Activated effector memory CD4-positive, alpha-beta T cell treated with Interleukin-2 at 50 U/mL for 16 hours (primary cell): ENCODE results near the gene CYP1A2.
"Not testable (repeated sequence)": the region's sequence is repeated elsewhere in the genome, so short reads cannot be mapped to it uniquely, and the experiment has no call there.

ENCODE experiments used
- DNase-seq: peaks from one replicate; pipeline ENCODE4 v3.0.0-alpha.2; 2020

CYP1A2 gene

DNA sequence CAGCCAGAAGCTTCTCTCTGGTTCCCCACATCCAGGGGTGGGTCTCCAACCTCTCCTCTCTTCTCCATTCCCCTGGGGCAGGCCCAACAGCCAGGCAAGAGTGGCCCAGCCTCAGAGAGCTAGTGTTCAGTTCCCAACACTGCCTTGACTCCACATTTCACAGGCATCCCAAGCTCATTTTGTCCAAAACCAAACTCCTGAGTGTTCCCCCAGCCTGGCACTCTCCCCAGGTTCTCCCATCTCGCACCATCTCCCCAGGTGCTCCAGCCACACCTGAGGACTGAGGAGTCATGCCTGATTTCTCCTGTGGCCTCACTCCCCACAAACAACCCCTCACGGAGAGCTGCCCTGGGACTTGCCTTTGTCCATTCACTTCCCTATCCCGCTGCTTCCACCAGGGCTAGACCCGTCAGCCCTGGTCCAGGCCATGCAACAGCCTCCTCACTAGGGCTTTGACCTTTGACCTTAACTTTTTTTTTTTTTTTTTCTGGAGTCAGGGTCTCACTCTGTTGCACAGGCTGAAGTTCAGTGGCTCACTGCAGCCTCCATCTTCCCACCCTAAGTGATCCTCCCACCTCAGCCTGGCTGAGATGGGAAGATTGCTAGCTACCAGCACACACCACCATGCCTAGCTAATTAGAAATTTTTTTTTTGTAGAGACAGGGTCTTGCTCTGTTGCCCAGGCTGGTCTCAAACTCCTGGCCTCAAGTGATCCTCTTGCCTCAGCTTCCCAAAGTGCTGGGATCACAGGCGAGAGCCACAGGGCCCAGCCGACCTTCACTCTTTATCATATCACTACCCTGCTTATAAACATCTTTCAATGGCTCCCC is 29.3 kb downstream of the CYP1A2 start:
- DNase-seq, result no peak

GRCh38 chr15:74778599-74778970 is 29.9 kb downstream of the CYP1A2 start:
- DNase-seq, result no peak

DNA sequence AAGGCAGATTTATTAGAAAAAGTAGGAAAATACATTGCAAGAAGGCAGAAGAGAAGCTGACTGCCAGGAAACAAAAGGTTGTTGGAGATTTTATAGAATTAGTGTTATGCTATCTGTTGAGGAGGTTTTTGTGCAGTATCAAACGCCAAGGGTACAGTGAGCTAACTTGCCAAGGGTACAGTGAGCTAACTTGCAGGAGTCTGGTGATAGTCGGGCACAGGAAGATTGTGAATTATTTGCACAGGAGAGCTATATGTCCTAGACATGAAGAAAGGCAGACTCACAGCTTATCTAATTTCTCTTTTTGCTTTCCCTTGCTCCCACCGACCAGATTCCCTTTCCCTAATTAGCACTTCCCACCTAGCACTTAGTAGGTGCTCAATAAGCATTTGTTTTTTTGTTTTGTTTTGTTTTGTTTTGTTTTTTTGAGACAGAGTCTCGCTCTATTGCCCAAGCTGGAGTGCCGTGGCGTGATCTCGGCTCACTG is 30.6 kb downstream of the CYP1A2 start:
- no peak for DNase-seq

DNA sequence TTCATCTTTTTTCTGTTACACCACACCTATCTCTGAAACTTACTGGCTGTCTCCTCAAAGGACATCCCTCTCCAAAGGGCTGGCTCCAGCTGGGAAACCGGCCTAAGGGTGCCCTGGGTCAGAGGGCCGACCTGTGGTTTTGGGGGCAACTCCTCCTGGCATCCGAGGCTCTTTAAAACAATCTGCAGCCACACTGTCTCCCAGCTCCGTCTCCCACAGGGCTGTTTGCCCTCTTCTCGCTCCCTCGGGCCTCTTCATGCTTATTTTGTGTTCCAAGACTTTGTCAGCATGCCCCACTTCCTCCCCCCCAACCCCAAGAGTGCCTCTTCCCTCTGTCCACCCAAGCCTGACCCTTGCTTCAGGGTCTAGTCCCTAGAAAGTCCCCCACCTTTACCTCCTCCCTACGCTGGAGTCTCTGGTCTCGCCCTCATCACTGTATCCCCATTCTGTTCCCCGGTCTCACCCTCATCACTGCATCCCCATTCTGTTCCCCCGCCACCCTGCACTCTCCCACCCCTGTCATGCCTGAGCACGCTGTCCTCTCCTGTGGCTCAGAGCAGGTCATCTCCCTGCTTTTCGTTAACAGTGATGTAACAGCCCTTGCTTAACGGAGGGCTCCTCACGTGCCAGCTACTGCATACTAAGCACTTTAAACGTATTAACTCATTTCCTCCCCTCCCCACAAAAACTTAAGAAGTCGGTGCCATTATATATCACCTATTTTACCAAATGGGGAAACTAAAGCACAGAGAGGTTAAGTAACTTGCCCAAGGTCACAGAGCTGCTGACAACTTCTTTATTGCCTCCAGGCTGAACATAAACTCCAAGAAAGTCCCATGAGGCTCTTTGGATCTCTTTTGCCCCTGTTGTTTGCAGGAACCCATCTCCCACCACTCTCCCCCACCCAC is 32.1 kb downstream of the CYP1A2 start:
- no peak for DNase-seq

- peak; percentile 73 for DNase-seq
These were observed 33.0 kb downstream of the CYP1A2 start, which contains the start of gene CSK for GRCh38 chr15:74781431-74782258. TSS of gene CSK (plus strand) at chr15:74782080. CDS start at chr15:74798298, 16,218 bp downstream.

DNA sequence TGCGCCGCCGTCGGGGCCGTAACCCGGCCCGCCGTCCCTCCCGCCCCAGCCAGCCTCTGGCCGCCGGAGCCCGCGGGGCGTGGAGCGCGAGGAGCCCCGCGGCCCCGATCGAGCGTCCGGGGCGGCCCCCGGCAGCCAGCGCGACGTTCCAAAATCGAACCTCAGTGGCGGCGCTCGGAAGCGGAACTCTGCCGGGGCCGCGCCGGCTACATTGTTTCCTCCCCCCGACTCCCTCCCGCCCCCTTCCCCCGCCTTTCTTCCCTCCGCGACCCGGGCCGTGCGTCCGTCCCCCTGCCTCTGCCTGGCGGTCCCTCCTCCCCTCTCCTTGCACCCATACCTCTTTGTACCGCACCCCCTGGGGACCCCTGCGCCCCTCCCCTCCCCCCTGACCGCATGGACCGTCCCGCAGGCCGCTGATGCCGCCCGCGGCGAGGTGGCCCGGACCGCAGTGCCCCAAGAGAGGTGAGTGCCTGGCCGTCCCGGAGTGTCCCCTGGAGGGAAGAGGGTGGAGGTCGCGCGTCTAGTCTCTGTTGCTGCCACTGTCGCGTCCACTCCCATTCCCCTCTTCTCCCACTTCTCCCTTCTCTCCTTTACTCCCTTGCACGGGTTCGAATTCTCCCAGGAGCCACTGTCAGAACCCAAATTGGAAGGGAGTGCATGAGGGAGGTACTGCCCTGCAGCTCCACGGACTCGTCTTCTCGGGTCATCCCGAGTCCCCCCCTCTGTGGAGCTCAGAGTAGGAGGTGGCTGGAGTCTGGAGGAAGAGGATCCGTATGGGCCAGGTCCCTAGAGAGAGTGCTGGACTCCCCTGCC is 33.8 kb downstream of the CYP1A2 start:
- DNase-seq, result peak; percentile 59

GRCh38 chr15:74783072-74783807 is 34.6 kb downstream of the CYP1A2 start:
- no peak for DNase-seq

GRCh38 chr15:74783808-74784175 is 35.1 kb downstream of the CYP1A2 start:
- DNase-seq, result no peak

DNA sequence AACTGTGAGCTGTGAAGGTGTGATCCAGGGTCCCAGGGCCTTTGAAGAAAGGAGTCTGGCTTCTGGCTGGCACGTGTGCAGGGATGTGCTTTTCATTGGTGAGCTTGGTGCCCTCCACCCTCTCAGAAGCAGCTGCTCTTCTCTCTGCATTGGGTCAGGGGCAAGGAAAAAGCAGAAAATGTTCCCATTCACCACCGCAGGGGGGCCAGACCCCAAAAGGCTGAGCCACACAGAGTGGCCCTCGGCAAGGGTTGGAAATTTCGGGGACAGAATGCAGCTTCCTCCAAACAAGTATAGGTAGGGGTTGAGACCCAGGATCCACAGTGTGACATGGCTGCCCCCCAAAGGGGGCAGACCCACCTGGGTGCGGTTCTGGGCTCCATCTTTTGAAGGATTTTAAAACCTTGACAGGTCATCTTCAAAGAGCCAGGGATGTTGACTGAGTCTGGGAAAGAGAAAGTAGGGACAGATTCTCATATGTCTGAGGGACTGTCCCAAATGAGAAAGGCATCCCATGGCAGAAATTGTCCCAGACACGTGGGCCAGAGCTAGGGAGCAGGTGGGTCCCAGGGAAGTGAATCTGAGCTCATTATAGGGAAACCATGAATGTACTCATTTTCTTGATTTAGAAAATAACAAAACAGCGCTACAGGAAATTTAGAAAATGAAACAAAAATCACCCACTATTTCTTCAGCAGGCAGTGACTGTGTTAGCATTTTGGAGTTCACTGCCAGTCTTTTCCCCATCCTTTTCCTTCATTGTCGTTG is 36.0 kb downstream of the CYP1A2 start:
- no peak for DNase-seq

DNA sequence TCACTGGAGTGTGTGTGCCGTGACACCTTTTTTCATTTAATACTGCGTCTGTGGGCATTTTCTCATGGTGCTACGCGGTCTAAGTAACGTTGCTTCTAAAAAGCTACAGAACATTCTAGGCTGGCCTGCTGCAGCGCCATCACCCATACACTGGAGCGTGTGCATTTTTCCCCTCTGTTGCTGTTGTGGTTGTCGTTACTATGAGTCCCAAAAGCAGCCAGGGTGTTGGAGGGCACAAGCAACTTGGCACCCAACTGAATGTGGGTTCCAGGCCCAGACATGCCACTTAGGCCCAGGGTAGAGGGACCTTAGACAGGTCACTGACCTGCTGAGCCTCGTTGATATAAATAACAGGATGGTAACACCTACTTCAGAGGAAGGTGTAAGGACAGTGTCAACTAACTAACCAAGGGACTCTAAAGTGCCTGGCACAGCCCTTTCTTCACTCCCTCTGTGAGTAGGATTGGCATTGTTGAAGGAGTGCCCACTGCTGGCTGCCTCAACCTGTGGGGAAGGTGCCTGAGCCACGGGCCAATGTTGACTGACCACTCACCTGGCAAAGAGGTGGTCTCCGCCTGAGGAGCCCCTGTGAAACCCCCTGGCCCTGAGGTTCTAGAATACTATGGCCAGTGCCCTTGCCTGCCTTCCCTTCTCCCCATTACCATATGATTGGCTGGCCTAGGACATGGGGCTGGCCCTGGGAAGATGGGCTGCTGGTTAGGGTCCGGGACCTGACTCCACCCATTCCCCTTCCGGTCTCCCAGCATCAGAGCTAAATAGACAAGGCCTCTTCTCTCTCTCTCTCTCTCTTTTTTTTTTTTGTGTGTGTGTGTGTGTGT is 36.8 kb downstream of the CYP1A2 start:
- no peak for DNase-seq

DNA sequence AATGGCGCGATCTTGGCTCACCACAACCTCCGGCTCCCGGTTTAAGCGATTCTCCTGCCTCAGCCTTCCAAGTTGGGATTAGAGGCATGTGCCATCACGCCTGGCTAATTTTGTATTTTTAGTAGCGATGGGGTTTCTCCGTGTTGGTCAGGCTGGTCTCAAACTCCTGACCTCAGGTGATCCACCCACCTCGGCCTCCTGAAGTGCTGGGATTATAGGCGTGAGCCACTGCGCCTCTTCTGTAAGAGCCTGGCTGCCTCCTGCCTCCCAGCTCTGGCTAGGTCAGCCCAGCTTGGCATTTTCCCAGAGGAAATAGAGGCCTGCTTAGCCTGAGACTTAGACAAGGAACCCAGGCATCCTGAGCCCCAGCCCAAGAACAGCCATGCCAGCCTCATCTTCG is 37.4 kb downstream of the CYP1A2 start:
- DNase-seq, result not testable (repeated sequence)

DNA sequence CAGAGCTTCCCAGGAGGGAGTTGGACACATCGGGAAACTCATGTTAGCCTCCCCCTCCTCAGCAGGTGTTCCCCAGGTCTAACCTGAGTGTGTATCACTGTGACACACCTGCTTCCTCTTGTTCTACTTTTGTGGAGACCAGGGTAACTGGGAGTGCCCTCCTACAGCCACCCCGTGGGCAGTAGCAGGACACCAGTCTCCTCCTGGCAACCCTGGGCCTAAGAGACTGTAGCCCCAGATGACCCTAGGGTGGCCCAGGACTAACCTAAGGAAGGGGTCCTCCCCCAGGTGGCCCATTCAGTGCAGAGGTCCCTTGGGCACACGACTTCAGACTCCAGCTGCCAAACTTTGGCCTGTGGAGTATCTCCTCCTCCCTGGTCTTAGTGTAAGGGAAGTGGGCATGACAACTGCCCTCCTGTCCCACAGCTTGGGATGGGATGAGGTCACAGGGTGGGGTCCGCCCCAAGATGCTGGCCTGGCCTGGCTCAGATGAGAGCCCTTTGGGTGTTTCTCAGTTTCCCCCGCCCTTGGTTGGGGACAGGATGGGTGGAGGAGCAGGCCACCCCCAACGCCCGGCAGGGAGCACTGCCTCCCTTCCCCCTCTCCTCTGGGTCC is 38.0 kb downstream of the CYP1A2 start:
- no peak for DNase-seq

- DNase-seq, result peak; percentile 86
These were observed 38.8 kb downstream of the CYP1A2 start for GRCh38 chr15:74787251-74788041.

GRCh38 chr15:74788042-74788682 is 39.5 kb downstream of the CYP1A2 start:
- DNase-seq, result no peak

DNA sequence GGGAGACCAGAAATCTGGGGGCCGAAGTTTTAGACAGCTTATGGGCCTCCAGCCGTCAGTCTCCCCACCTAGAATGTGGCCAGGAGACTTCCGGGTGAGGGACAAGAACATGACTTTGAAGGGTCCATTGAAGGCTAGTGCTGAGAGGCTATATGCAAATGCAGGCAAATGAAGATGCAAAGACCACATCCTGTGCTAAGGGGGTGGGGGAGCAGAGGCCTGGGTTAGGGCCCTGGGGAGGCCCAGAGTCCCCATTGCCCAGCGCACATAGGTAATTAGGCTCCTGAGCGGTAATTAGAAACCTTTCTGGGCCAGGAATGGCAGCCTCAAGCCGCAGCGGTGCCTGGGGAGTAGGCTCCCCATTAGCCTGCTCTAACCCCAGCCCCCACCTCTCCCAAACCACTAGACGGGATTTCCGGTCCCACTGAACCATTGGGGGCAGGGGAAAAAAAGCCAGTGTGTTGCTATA is 40.1 kb downstream of the CYP1A2 start:
- peak; percentile 54 for DNase-seq

DNA sequence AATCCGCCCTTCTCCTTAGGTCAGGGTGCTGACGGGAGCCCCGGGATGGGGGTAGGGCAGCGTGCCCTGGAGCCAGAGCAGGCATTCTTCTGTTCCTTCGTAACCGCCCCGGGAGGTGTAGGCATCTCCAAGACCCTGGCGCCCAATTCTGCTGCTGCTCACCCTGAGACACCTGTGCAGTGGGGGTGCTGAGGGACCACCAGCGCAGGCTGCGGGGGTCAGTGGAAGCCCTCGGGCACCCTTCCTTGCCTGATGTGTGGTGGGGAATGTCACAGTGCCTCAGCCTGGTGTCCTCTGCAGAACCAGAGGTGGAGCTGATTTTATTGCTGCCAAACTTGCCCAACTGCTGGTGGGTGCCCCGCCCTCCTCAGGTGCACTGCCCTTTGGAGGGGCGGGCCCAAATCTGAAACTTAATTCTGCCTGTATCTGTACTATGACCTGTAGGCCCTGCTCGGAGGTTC is 40.6 kb downstream of the CYP1A2 start:
- no peak for DNase-seq

DNA sequence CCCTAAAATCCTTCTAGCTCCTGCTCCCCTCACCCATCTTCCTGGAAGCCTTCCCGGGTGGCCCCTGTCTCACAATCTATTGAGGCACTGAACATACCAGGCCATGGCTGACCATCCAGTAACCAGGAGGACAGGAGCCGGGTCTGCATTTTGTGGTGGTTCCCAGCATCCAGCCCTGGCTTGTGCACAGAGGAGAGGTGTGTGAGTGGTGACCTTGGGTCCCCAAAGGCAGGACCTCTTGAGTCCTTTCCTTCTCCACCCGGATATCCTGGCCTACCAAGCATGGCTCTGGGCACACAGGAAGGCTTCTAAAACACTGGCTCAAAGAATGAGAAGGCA is 41.1 kb downstream of the CYP1A2 start:
- DNase-seq, result no peak
